IMR-90 (cell line): Measurements from ENCODE around the gene FCRL6. TPM values are rescaled to one million over a fixed set of nuclear protein-coding genes. Genes with fewer than 3 reads are reported as not detected.

Experiments used
- ATAC-seq: fragments of 200-7000 bp; cut with Tn5 transposase; 2 replicates; pipeline ENCODE4 v1.9.1; 2020; ENCODE audit warnings: low read depth, mild to moderate bottlenecking, moderate library complexity
- BruUV-seq: library from RNA; stranded (reverse); fragments of 400-500 nt; replicated peaks from 2 replicates; lab custom pipeline; 2021; lab: Mats Ljungman, UMichigan
- CTCF ChIA-PET: fragments of 300-600 bp; formaldehyde crosslinking; extraction: SDS; loops from one replicate; lab custom pipeline; 2021; ENCODE audit warnings: antibody characterized with exemption; lab: Yijun Ruan, JAX
- POLR2A ChIA-PET: fragments of 300-600 bp; sonication (Branson Sonifier 250); formaldehyde crosslinking; loops from one replicate; lab custom pipeline; 2022; ENCODE audit warnings: antibody characterized with exemption; ENCODE audit not compliant: unreplicated experiment; lab: Charles Lee
- DNase-seq: peaks from one replicate; pipeline ENCODE4 v3.0.0; 2013
- H2AFZ ChIP-seq: replicated peaks from 2 replicates; pipeline ENCODE3; 2013; ENCODE audit warnings: low read length, mild to moderate bottlenecking; ENCODE audit not compliant: poor library complexity
- H2AK5ac ChIP-seq: 2 replicates; pipeline ENCODE4 v1.6.1; 2013; ENCODE audit warnings: low read depth, low read length, inconsistent platforms
- H2AK9ac ChIP-seq: replicated peaks from 2 replicates; pipeline ENCODE3; 2013; ENCODE audit warnings: mild to moderate bottlenecking, low read depth, low read length, moderate library complexity; ENCODE audit not compliant: poor library complexity
- H2BK120ac ChIP-seq: 2 replicates; pipeline ENCODE4 v1.6.1; 2013; ENCODE audit warnings: low read depth, low read length, inconsistent platforms
- H2BK15ac ChIP-seq: 3 replicates; pipeline ENCODE4 v1.6.1; 2013; ENCODE audit warnings: low read depth, low read length, inconsistent platforms
- H2BK20ac ChIP-seq: 2 replicates; pipeline ENCODE4 v1.6.1; 2013; ENCODE audit warnings: low read depth, mild to moderate bottlenecking, inconsistent platforms, low read length, moderate library complexity
- H2BK5ac ChIP-seq: 2 replicates; pipeline ENCODE4 v1.6.1; 2013; ENCODE audit warnings: mild to moderate bottlenecking, low read depth, low read length, inconsistent platforms; ENCODE audit not compliant: poor library complexity, severe bottlenecking
- H3K14ac ChIP-seq: replicated peaks from 2 replicates; pipeline ENCODE4 v1.6.1; 2013; ENCODE audit warnings: low read depth, low read length, inconsistent platforms
- H3K18ac ChIP-seq: 2 replicates; pipeline ENCODE4 v1.6.1; 2013; ENCODE audit warnings: low read depth, low read length, control low read depth
- H3K23ac ChIP-seq: 2 replicates; pipeline ENCODE4 v1.6.1; 2013; ENCODE audit warnings: low read depth, low read length, inconsistent platforms
- H3K27ac ChIP-seq: 2 replicates; pipeline ENCODE4 v1.5.1; 2013; ENCODE audit warnings: mild to moderate bottlenecking, control low read depth, low read length; ENCODE audit not compliant: insufficient read depth
- H3K27me3 ChIP-seq: 2 replicates; pipeline ENCODE4 v1.6.1; 2013; ENCODE audit warnings: low read length; ENCODE audit not compliant: control insufficient read depth, insufficient read depth
- H3K36me3 ChIP-seq: 2 replicates; pipeline ENCODE4 v1.6.1; 2013; ENCODE audit warnings: low read length, mixed read lengths; ENCODE audit not compliant: control insufficient read depth, insufficient read depth
- H3K4ac ChIP-seq: 2 replicates; pipeline ENCODE4 v1.6.1; 2013; ENCODE audit warnings: low read depth, low read length, inconsistent platforms
- H3K4me1 ChIP-seq: 2 replicates; pipeline ENCODE4 v1.6.1; 2013; ENCODE audit warnings: low read length, mixed read lengths; ENCODE audit not compliant: control insufficient read depth, insufficient read depth
- H3K4me2 ChIP-seq: 2 replicates; pipeline ENCODE4 v1.6.1; 2013; ENCODE audit warnings: low read depth, mild to moderate bottlenecking, control low read depth, low read length, moderate library complexity
- H3K4me3 ChIP-seq: 2 replicates; pipeline ENCODE4 v1.5.1; 2013; ENCODE audit warnings: low read depth, mild to moderate bottlenecking, control low read depth, low read length, moderate library complexity; ENCODE audit not compliant: insufficient read depth
- H3K56ac ChIP-seq: 2 replicates; pipeline ENCODE4 v1.6.1; 2013; ENCODE audit warnings: low read length, inconsistent platforms; ENCODE audit not compliant: insufficient read depth; ENCODE audit errors: extremely low read depth
- H3K79me1 ChIP-seq, 2 experiments: 2 replicates each; pipeline ENCODE4 v1.6.1; 2013; ENCODE audit warnings: low read length in 2 of 2, inconsistent platforms in 1 of 2, low read depth in 1 of 2
- H3K9ac ChIP-seq: 2 replicates; pipeline ENCODE4 v1.6.1; 2013; ENCODE audit warnings: low read depth, low read length, control low read depth
- H3K9me1 ChIP-seq: 2 replicates; pipeline ENCODE4 v1.6.1; 2013; ENCODE audit warnings: low read length, inconsistent platforms; ENCODE audit not compliant: insufficient read depth
- H3K9me3 ChIP-seq: 2 replicates; pipeline ENCODE4 v1.6.1; 2013; ENCODE audit warnings: low read length; ENCODE audit not compliant: control insufficient read depth, insufficient read depth
- H4K20me1 ChIP-seq: 2 replicates; pipeline ENCODE4 v1.6.1; 2013; ENCODE audit warnings: low read length, inconsistent platforms; ENCODE audit not compliant: insufficient read depth
- H4K5ac ChIP-seq: 2 replicates; pipeline ENCODE4 v1.6.1; 2013; ENCODE audit warnings: mild to moderate bottlenecking, low read depth, low read length, control low read depth
- H4K8ac ChIP-seq, 2 experiments: 2 replicates each; pipeline ENCODE4 v1.6.1; 2013; ENCODE audit warnings: low read depth in 2 of 2, low read length in 2 of 2, control low read depth in 1 of 2, inconsistent platforms in 1 of 2
- H4K91ac ChIP-seq: 2 replicates; pipeline ENCODE4 v1.6.1; 2013; ENCODE audit warnings: low read depth, low read length, inconsistent platforms; ENCODE audit not compliant: insufficient read depth
- BHLHE40 ChIP-seq: fragments of 150-350 bp; IDR thresholded peaks from 2 replicates; pipeline ENCODE4 v1.6.1; 2016; ENCODE audit warnings: mild to moderate bottlenecking, low read depth, low read length
- CEBPB ChIP-seq: IDR thresholded peaks from 2 replicates; pipeline ENCODE4 v1.6.1; 2012; ENCODE audit warnings: low read depth, low read length, improper control_type of control experiment
- CHD1 ChIP-seq: IDR thresholded peaks from 2 replicates; pipeline ENCODE4 v1.6.1; 2012; ENCODE audit warnings: low read depth, low read length, improper control_type of control experiment
- FOS ChIP-seq: fragments of 150-350 bp; IDR thresholded peaks from 2 replicates; pipeline ENCODE4 v1.6.1; 2016; ENCODE audit warnings: low read depth, low read length
- MAFK ChIP-seq: IDR thresholded peaks from 2 replicates; pipeline ENCODE4 v1.6.1; 2012; ENCODE audit warnings: low read depth, low read length, improper control_type of control experiment
- MXI1 ChIP-seq: IDR thresholded peaks from 2 replicates; pipeline ENCODE4 v1.6.1; 2012; ENCODE audit warnings: low read depth, mild to moderate bottlenecking, low read length, moderate library complexity, borderline replicate concordance
- NFE2L2 ChIP-seq: fragments of 150-350 bp; IDR thresholded peaks from 2 replicates; pipeline ENCODE4 v1.6.1; 2016; ENCODE audit warnings: low read depth, mild to moderate bottlenecking, low read length
- POLR2A ChIP-seq: IDR thresholded peaks from 2 replicates; pipeline ENCODE4 v1.6.1; 2012; ENCODE audit warnings: mild to moderate bottlenecking, low read depth, low read length
- RAD21 ChIP-seq: IDR thresholded peaks from 2 replicates; pipeline ENCODE4 v1.6.1; 2012; ENCODE audit warnings: low read length, improper control_type of control experiment
- RCOR1 ChIP-seq: IDR thresholded peaks from 2 replicates; pipeline ENCODE4 v1.6.1; 2012; ENCODE audit warnings: mild to moderate bottlenecking, low read length, improper control_type of control experiment; ENCODE audit not compliant: insufficient replicate concordance
- RFX5 ChIP-seq: IDR thresholded peaks from 2 replicates; pipeline ENCODE4 v1.8.0; 2012; ENCODE audit warnings: low read depth, mild to moderate bottlenecking, low read length, moderate library complexity
- SMC3 ChIP-seq: fragments of 150-350 bp; IDR thresholded peaks from 2 replicates; pipeline ENCODE4 v1.6.1; 2016; ENCODE audit warnings: low read depth, mild to moderate bottlenecking, antibody characterized with exemption, low read length, moderate library complexity
- WGBS, 2 experiments: methylation state at CpG; one replicate each; pipeline versions ENCODE4 v1.1.5 to v1.1.7; 2013; ENCODE audit warnings: missing lambda C conversion rate in 2 of 2; ENCODE audit not compliant: insufficient read length in 1 of 2; ENCODE audit errors: extremely low coverage in 2 of 2; 5-methylcytosine and 5-hydroxymethylcytosine counted together
- dilution Hi-C: fragments of 300-500 bp; cut with HindIII; formaldehyde crosslinking; loops from one replicate; pipeline ENCODE4 v1.14.3; 2018; ENCODE audit warnings: low sequenced_read_pairs; ENCODE audit not compliant: unreplicated experiment
- in situ Hi-C: fragments of 300-500 bp; cut with MboI; formaldehyde crosslinking; loops from 3 replicates; pipeline ENCODE4 v1.14.3; 2019; ENCODE audit warnings: low sequenced_read_pairs, inconsistent platforms, mixed read lengths
- intact Hi-C: fragments of 100-400 bp; cut with micrococcal nuclease; formaldehyde crosslinking; loops from 2 replicates; pipeline ENCODE4 v1.10.0; 2022
- polyA plus RNA-seq, 3 experiments: library from polyadenylated mRNA; depleted of rRNA; stranded (reverse); fragments of >200 nt; gene quantifications; 2 replicates each; pipeline ENCODE4 v1.2.3, GENCODE V29; 2012; ENCODE audit warnings: low replicate concordance in 1 of 3
- total RNA-seq: library from RNA; depleted of rRNA; stranded (reverse); fragments of >200 nt; gene quantifications from 2 replicates; pipeline ENCODE4 v1.2.3, GENCODE V29; 2012
- TF ChIP-seq, protein P1 (sequence below): fragments of 150-350 bp; IDR thresholded peaks from 2 replicates; pipeline ENCODE4 v1.6.1; 2016; ENCODE audit warnings: low read depth, mild to moderate bottlenecking, low read length, moderate library complexity, borderline replicate concordance
- TF ChIP-seq, protein P2 (sequence below): conservative IDR thresholded peaks from 2 replicates; pipeline ENCODE4 v1.5.1; 2012; ENCODE audit warnings: mild to moderate bottlenecking, low read depth, low read length, improper control_type of control experiment
- TF ChIP-seq, protein P3 (sequence below): fragments of 150-350 bp; IDR thresholded peaks from 2 replicates; pipeline ENCODE4 v1.6.1; 2017; ENCODE audit warnings: mild to moderate bottlenecking, antibody characterized with exemption, low read length, low read depth

FCRL6 gene
- total and polyA plus RNA-seq, 2 of the 4 experiments (the other 2 are of a cell fraction): not detected

DNA sequence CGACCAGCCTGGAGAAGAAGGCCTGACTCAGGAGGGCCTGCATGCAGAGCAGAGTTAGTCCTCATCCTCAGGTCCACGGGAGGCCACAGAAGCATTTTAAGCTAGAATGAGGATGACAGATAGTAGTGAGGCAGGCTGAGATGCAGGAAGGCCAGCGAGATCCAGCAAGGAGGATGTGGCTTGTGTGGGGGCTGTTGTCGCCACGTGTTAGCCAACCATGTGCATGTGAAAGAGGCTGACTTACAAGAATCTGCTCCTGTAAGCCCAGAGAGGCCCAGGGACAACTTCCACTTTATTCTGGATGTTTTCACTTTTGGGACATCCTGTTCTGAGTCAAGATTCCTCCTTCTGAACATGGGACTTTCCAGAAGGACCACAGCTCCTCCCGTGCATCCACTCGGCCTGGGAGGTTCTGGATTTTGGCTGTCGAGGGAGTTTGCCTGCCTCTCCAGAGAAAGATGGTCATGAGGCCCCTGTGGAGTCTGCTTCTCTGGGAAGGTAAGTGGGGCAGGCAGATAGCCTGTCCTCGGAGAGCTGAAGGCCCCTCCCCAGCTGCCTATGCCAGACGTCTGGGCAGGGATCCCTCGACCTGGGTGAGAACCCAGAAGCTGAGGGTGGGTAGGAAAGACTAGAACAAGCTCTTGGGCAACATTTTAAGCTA lies 24.4 kb downstream of the FCRL6 start, which contains the start of gene SLAMF8:
Gene SLAMF8 (plus strand): TSS at position 433 of the 661 bp plus-strand sequence. CDS start 26 bp downstream, at position 459.
- WGBS, 2 experiments: 84% methylated on average over 7 of the region's 11 CpGs; no CpG with 5 or more reads in 1 of the 2 experiments
- Histone ChIP-seq H3K27me3 (peaks cover 18% of the 10 kb centered on the region), H2BK120ac (no peak within 1 kb of the TSS), H4K91ac (no peak within 1 kb of the TSS), H2AFZ (peak within 1 kb of the TSS; percentile 38), H3K23ac (no peak within 1 kb of the TSS), H3K4me1 (peaks cover 2% of the 10 kb centered on the region), H3K18ac (no peak within 1 kb of the TSS), H2AK9ac (no peak within 1 kb of the TSS), H3K27ac (no peak within 1 kb of the TSS), H4K5ac (no peak within 1 kb of the TSS), H3K14ac (no peak within 1 kb of the TSS), H4K20me1 (no peaks in the 10 kb centered on the region), H3K9me3 (no peaks in the 10 kb centered on the region), H3K4me3 (no peak within 1 kb of the TSS), H3K56ac (no peak within 1 kb of the TSS), H2BK15ac (no peak within 1 kb of the TSS), H3K36me3 (no peaks in the 10 kb centered on the region), H3K9ac (no peak within 1 kb of the TSS), H2AK5ac (no peak within 1 kb of the TSS), H2BK5ac (no peak within 1 kb of the TSS), H3K4ac (no peak within 1 kb of the TSS), H4K8ac (no peak within 1 kb of the TSS), H2BK20ac (no peak within 1 kb of the TSS), H3K79me1 (no peaks in the 10 kb centered on the region), H3K9me1 (0 out of 2 replicates have a peak, but pooled peaks cover 3% of the 10 kb centered on the region), H3K4me2 (no peak within 1 kb of the TSS)
- BruUV-seq: no TSS peak
- dilution Hi-C loops: no loop called here
- TF ChIP-seq RCOR1 (no peak), NFE2L2 (no peak), FOS (no peak), RFX5 (no peak), SMC3 (no peak), CHD1 (no peak), CEBPB (no peak), MXI1 (no peak), BHLHE40 (no peak), MAFK (no peak), RAD21 (no peak), POLR2A (no peak)
- TF ChIP-seq, protein P1, sequence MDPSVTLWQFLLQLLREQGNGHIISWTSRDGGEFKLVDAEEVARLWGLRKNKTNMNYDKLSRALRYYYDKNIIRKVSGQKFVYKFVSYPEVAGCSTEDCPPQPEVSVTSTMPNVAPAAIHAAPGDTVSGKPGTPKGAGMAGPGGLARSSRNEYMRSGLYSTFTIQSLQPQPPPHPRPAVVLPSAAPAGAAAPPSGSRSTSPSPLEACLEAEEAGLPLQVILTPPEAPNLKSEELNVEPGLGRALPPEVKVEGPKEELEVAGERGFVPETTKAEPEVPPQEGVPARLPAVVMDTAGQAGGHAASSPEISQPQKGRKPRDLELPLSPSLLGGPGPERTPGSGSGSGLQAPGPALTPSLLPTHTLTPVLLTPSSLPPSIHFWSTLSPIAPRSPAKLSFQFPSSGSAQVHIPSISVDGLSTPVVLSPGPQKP: no peak
- TF ChIP-seq, protein P2, sequence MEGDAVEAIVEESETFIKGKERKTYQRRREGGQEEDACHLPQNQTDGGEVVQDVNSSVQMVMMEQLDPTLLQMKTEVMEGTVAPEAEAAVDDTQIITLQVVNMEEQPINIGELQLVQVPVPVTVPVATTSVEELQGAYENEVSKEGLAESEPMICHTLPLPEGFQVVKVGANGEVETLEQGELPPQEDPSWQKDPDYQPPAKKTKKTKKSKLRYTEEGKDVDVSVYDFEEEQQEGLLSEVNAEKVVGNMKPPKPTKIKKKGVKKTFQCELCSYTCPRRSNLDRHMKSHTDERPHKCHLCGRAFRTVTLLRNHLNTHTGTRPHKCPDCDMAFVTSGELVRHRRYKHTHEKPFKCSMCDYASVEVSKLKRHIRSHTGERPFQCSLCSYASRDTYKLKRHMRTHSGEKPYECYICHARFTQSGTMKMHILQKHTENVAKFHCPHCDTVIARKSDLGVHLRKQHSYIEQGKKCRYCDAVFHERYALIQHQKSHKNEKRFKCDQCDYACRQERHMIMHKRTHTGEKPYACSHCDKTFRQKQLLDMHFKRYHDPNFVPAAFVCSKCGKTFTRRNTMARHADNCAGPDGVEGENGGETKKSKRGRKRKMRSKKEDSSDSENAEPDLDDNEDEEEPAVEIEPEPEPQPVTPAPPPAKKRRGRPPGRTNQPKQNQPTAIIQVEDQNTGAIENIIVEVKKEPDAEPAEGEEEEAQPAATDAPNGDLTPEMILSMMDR: no peak
- TF ChIP-seq, protein P3, sequence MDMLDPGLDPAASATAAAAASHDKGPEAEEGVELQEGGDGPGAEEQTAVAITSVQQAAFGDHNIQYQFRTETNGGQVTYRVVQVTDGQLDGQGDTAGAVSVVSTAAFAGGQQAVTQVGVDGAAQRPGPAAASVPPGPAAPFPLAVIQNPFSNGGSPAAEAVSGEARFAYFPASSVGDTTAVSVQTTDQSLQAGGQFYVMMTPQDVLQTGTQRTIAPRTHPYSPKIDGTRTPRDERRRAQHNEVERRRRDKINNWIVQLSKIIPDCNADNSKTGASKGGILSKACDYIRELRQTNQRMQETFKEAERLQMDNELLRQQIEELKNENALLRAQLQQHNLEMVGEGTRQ: no peak
- ATAC-seq (no peak), DNase-seq (no peak)
- ChIA-PET POLR2A (no interaction called here), CTCF (interaction anchor here (0.9 kb wide), 1 partner anchor 259 kb away, joined by 6 read pairs; no protein-coding TSS in a partner anchor)
- in situ Hi-C loops: no loop called here
- intact Hi-C loops: no loop called here
